DND-41 (cell line): ENCODE results near the gene TEX9.

Source experiments
- CTCF ChIP-seq: IDR thresholded peaks from 2 replicates; pipeline ENCODE4 v1.5.1; 2012; ENCODE audit warnings: borderline replicate concordance, low read length, moderate library complexity, mild to moderate bottlenecking; ENCODE audit not compliant: poor library complexity, severe bottlenecking; ENCODE audit errors: extremely low read depth
- EZH2 ChIP-seq: IDR thresholded peaks from 3 replicates; pipeline ENCODE4 v1.6.1; 2012; ENCODE audit warnings: borderline replicate concordance, low read depth, mild to moderate bottlenecking, moderate library complexity, low read length, inconsistent platforms; ENCODE audit not compliant: severe bottlenecking

GRCh38 chr15:56442354-56442753 is 77.1 kb downstream of the TEX9 start:
- TF ChIP-seq EZH2 (no peak), CTCF (no peak)
